ENCODE data around the gene GPR68. TPM values are rescaled to one million over a fixed set of nuclear protein-coding genes. Genes with fewer than 3 reads are reported as not detected.

Gene GPR68
- polyA plus RNA-seq, 1 experiment, result 0.45 TPM

DNA sequence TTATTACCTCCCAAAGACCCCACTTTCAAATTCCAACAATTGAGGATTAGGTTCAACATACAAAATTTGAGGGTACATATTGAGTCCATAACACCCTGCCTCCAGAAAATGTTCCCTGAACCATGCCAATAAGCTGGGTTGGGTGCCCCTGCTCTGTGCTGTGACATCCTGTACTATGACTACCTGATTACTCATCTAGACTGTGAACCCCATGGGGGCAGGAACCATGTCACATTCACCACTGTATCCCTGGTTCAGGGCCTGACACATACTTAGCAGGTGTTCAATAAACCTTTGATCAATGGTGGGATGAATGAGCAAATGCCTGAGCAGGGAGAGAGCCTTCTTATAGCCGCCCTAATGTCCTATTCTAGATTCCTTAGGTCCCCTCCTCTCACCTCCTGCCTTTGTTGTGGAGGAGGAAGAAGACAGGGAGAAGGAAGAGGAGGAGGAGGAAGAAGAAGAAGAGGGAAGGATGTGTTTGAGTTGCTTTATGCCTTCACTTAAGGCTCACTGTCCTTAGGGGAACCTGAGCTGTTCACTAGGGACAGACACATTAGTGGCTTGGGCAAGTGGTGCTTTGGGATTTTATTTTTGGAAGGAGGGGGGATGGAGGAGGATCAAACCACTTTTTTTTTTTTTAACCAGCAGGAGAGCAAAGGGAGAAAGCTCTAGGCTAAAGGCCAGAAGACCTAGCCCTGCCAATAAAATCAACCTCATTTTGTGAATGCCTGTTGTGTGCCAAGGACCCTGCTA lies 21.3 kb downstream of the GPR68 start:
- TF ChIP-seq, protein P1, sequence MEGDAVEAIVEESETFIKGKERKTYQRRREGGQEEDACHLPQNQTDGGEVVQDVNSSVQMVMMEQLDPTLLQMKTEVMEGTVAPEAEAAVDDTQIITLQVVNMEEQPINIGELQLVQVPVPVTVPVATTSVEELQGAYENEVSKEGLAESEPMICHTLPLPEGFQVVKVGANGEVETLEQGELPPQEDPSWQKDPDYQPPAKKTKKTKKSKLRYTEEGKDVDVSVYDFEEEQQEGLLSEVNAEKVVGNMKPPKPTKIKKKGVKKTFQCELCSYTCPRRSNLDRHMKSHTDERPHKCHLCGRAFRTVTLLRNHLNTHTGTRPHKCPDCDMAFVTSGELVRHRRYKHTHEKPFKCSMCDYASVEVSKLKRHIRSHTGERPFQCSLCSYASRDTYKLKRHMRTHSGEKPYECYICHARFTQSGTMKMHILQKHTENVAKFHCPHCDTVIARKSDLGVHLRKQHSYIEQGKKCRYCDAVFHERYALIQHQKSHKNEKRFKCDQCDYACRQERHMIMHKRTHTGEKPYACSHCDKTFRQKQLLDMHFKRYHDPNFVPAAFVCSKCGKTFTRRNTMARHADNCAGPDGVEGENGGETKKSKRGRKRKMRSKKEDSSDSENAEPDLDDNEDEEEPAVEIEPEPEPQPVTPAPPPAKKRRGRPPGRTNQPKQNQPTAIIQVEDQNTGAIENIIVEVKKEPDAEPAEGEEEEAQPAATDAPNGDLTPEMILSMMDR (IDR thresholded peaks at IDR 0.05; ENCODE audit: insufficient read depth, low read depth, low read length), result no peak
- no peaks in the 10 kb centered on the region for H3K36me3 ChIP-seq (ENCODE audit: control insufficient read depth, insufficient read depth, low read length)
- CTCF ChIA-PET, result no interaction called here
- no peak for DNase-seq (ENCODE audit: low read depth)
- H3K4me3 ChIP-seq (ENCODE audit: low read depth, low read length), result no peak overlapping the region
- POLR2A ChIA-PET, result no interaction called here
- H3K27me3 ChIP-seq (ENCODE audit: control insufficient read depth, insufficient read depth, low read length), result no peaks in the 10 kb centered on the region

DNA sequence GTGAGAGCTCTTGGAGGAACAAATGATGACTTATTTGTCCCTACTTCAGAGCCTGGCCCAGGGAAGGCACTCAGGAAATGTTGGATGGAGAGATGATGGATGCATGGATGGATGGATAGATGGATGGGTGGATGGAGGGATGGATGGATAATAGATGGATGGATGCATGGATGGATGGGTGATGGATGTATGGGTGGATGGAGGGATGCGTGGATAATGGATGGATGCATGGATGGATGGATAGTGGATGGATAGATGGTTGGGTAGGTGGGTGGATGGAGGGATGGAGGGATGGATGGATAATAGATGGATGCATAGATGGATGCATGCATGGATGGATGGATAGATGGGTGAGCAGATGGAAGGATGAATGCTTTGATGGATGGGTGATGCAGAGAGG lies 23.2 kb downstream of the GPR68 start:
- DNase-seq (ENCODE audit: low read depth), result no peak
- H3K36me3 ChIP-seq (ENCODE audit: control insufficient read depth, insufficient read depth, low read length), result no peaks in the 10 kb centered on the region; the same call in 1 of the 2 replicates
- CTCF ChIA-PET, result no interaction called here
- no peak overlapping the region for H3K4me3 ChIP-seq (ENCODE audit: low read depth, low read length)
- no peaks in the 10 kb centered on the region for H3K27me3 ChIP-seq (ENCODE audit: control insufficient read depth, insufficient read depth, low read length)
- TF ChIP-seq, protein P1 (IDR thresholded peaks at IDR 0.05; ENCODE audit: insufficient read depth, low read depth, low read length), result no peak
- POLR2A ChIA-PET, result no interaction called here

- no peaks in the 10 kb centered on the region for H3K27me3 ChIP-seq (ENCODE audit: control insufficient read depth, insufficient read depth, low read length)
- H3K36me3 ChIP-seq (ENCODE audit: control insufficient read depth, insufficient read depth, low read length), result peaks cover 2% of the 10 kb centered on the region
- no peak overlapping the region for H3K4me3 ChIP-seq (ENCODE audit: low read depth, low read length)
- TF ChIP-seq, protein P1 (IDR thresholded peaks at IDR 0.05; ENCODE audit: insufficient read depth, low read depth, low read length), result no peak
- no peak for DNase-seq (ENCODE audit: low read depth)
- CTCF ChIA-PET, result no interaction called here
- POLR2A ChIA-PET, result no interaction called here
Measured at GRCh38 chr14:91220581-91221000, 23.9 kb downstream of the GPR68 start.

DNA sequence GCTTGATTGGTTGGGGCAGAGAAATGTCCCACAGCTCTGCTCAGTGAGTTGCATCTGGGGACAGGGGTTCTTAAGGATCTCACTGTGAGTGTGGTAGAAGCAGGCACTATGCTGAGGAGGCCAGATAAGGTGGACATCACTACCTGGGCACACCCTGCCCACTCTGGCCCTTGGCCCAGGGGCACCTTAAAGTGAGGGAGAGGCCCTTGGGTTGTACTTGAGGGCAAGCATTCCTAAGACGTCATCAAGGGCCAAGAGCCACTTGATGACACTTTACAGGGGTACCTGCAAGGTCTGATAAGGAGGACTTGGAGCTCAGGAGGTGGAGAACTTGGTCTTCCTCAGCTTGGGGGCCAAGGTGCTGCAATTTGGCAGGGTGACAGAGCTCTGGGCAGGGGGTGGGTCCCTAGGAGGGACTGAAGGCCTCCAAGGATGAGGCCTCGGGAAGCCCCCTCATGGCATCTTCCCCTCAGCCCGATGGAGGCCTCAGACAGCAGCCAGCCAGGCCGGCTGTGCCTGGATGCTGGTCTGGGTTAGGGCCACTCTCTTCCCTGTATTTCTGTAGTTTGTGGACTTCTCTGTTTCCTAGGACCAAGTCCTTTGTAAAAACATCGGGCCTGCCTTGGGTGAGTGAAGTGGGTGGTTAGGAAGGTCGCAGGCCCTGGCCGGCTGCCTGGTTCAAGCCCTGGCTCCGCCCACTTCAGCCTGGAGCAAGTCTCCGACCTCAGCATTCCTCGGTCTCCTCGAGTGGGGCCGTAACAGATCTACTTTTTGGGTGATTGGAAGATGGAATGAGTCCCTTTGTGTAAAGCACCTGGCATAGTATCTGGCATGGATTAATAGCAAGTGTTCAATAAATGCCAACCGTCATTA lies 24.8 kb downstream of the GPR68 start:
- H3K27me3 ChIP-seq (ENCODE audit: control insufficient read depth, insufficient read depth, low read length), result no peaks in the 10 kb centered on the region
- H3K36me3 ChIP-seq (ENCODE audit: control insufficient read depth, insufficient read depth, low read length), result peaks cover 2% of the 10 kb centered on the region
- ChIA-PET POLR2A (no interaction called here), CTCF (interaction anchor here (0.8 to 1.2 kb wide), 3 partner anchors 8 to 67 kb away, joined by 3 to 4 read pairs (median 4); no protein-coding TSS in a partner anchor)
- no peak for DNase-seq (ENCODE audit: low read depth)
- no peak overlapping the region for H3K4me3 ChIP-seq (ENCODE audit: low read depth, low read length)
- TF ChIP-seq, protein P1 (IDR thresholded peaks at IDR 0.05; ENCODE audit: insufficient read depth, low read depth, low read length), result no peak

DNA sequence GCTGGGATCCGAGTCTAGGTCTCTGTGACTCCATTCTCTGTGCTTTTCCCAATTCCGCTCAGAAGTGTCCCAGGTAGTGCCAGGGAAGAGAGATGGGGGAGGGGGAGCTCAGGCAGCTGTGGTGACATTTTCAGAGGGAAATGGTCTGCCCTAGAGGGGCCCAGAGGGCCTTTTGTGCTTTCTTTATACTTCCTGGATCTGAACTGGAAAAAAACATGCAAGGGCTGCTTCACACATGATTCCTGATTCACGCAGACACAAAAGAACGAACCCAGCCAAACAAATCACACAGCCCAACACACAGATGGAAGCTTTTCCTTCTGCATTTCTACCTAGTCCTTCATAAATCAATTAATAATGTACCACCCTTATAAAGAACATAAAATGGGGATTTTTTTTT lies 26.5 kb downstream of the GPR68 start:
- ChIA-PET CTCF (interaction anchor here (1.2 kb wide), 1 partner anchor 9 kb away, joined by 3 read pairs; no protein-coding TSS in a partner anchor), POLR2A (no interaction called here)

More for the DNA sequence above, 26.5 kb downstream of the GPR68 start:
- no peak for DNase-seq (ENCODE audit: low read depth)
- H3K36me3 ChIP-seq (ENCODE audit: control insufficient read depth, insufficient read depth, low read length), result peaks cover 2% of the 10 kb centered on the region
- H3K4me3 ChIP-seq (ENCODE audit: low read depth, low read length), result no peak overlapping the region
- TF ChIP-seq, protein P1 (IDR thresholded peaks at IDR 0.05; ENCODE audit: insufficient read depth, low read depth, low read length), result no peak
- no peaks in the 10 kb centered on the region for H3K27me3 ChIP-seq (ENCODE audit: control insufficient read depth, insufficient read depth, low read length)

Data from BJ (cell line).